HEK293 (cell line): ENCODE measurements around the gene PRPF31.

Experiments
- CTCF ChIA-PET: fragments of 350-600 bp; formaldehyde crosslinking; extraction: SDS; loops from one replicate; lab custom pipeline; 2021; ENCODE audit warnings: antibody characterized with exemption; lab: Yijun Ruan, JAX
- POLR2A ChIA-PET: fragments of 300-600 bp; formaldehyde crosslinking; extraction: SDS; loops from one replicate; lab custom pipeline; 2020; ENCODE audit warnings: antibody characterized with exemption, inconsistent platforms; lab: Yijun Ruan, JAX
- H3K27ac ChIP-seq: fragments of 200-500 bp; sonication (Bioruptor generic); 2 replicates; pipeline ENCODE4 v1.5.1; 2014; ENCODE audit warnings: low read depth, low read length, control low read depth, inconsistent platforms; ENCODE audit errors: extremely low read depth
- H3K36me3 ChIP-seq, 2 experiments: fragments of 200-500 bp in 1 of 2; sonication (Bioruptor generic) in 1 of 2; 1 replicate in 1 of 2; 2 replicates in 1 of 2; pipeline ENCODE4 v1.5.1; 2014 to 2017; ENCODE audit warnings: inconsistent platforms in 2 of 2, low read length in 2 of 2; ENCODE audit not compliant: control insufficient read depth in 2 of 2, insufficient read depth in 1 of 2
- H3K4me1 ChIP-seq: fragments of 200-500 bp; sonication (Bioruptor generic); 2 replicates; pipeline ENCODE4 v1.5.1; 2014; ENCODE audit warnings: mild to moderate bottlenecking, low read length, inconsistent platforms; ENCODE audit not compliant: control insufficient read depth, insufficient read depth
- H3K4me3 ChIP-seq: 2 replicates; pipeline ENCODE4 v1.5.1; 2011; ENCODE audit warnings: low read depth, mild to moderate bottlenecking, control low read depth, low read length, moderate library complexity
- H3K9me3 ChIP-seq: fragments of 200-500 bp; sonication (Bioruptor generic); 2 replicates; pipeline ENCODE4 v1.5.1; 2014; ENCODE audit warnings: low read depth, low read length, inconsistent platforms; ENCODE audit not compliant: control insufficient read depth, insufficient read depth
- ATF2 ChIP-seq: fragments of 450-650 bp; formaldehyde crosslinking; IDR thresholded peaks from 2 replicates; pipeline ENCODE4 v1.5.1; 2016; ENCODE audit warnings: missing biosample characterization, missing genetic modification characterization, low read depth
- GFI1B ChIP-seq: fragments of 450-650 bp; formaldehyde crosslinking; IDR thresholded peaks from 2 replicates; pipeline ENCODE4 v1.5.1; 2016; ENCODE audit warnings: missing biosample characterization, missing genetic modification characterization
- HOXC10 ChIP-seq: sonication (generic); formaldehyde crosslinking; IDR thresholded peaks from 2 replicates; pipeline ENCODE4 v1.8.1; 2023; ENCODE audit warnings: mild to moderate bottlenecking, missing genetic modification reagents
- KLF1 ChIP-seq: fragments of 450-650 bp; formaldehyde crosslinking; IDR thresholded peaks from 2 replicates; pipeline ENCODE4 v1.5.1; 2016; ENCODE audit warnings: missing biosample characterization, missing genetic modification characterization
- KLF10 ChIP-seq: fragments of 450-650 bp; IDR thresholded peaks from 2 replicates; pipeline ENCODE4 v1.5.1; 2018; ENCODE audit warnings: missing biosample characterization, mild to moderate bottlenecking, missing genetic modification characterization
- PRDM10 ChIP-seq: fragments of 450-650 bp; formaldehyde crosslinking; IDR thresholded peaks from 2 replicates; pipeline ENCODE4 v1.5.1; 2016; ENCODE audit warnings: missing biosample characterization, missing genetic modification characterization
- SP2 ChIP-seq: fragments of 450-650 bp; formaldehyde crosslinking; IDR thresholded peaks from 2 replicates; pipeline ENCODE4 v1.5.1; 2016; ENCODE audit warnings: missing biosample characterization, missing genetic modification characterization
- ZBTB21 ChIP-seq: fragments of 450-650 bp; formaldehyde crosslinking; IDR thresholded peaks from 2 replicates; pipeline ENCODE4 v1.5.1; 2017; ENCODE audit warnings: missing biosample characterization, missing genetic modification characterization
- ZBTB49 ChIP-seq: fragments of 450-650 bp; formaldehyde crosslinking; IDR thresholded peaks from 2 replicates; pipeline ENCODE4 v1.5.1; 2016; ENCODE audit warnings: missing biosample characterization, missing genetic modification characterization, low read depth
- ZFP3 ChIP-seq: fragments of 450-650 bp; formaldehyde crosslinking; IDR thresholded peaks from 2 replicates; pipeline ENCODE4 v1.5.1; 2016; ENCODE audit warnings: low read depth, missing biosample characterization, missing genetic modification characterization
- ZNF19 ChIP-seq: fragments of 450-650 bp; formaldehyde crosslinking; IDR thresholded peaks from 2 replicates; pipeline ENCODE4; 2016; ENCODE audit warnings: missing biosample characterization, missing genetic modification characterization, low read depth
- ZNF341 ChIP-seq: fragments of 450-650 bp; formaldehyde crosslinking; IDR thresholded peaks from 2 replicates; pipeline ENCODE4; 2016; ENCODE audit warnings: low read depth, missing biosample characterization, missing genetic modification characterization
- ZNF362 ChIP-seq: fragments of 450-650 bp; formaldehyde crosslinking; IDR thresholded peaks from 2 replicates; pipeline ENCODE4 v1.5.1; 2016; ENCODE audit warnings: missing biosample characterization, missing genetic modification characterization
- ZNF37A ChIP-seq: fragments of 450-650 bp; IDR thresholded peaks from 2 replicates; pipeline ENCODE4 v1.5.1; 2018; ENCODE audit warnings: missing biosample characterization, missing genetic modification characterization
- ZNF501 ChIP-seq: fragments of 450-650 bp; formaldehyde crosslinking; IDR thresholded peaks from 2 replicates; pipeline ENCODE4 v1.5.1; 2016; ENCODE audit warnings: missing biosample characterization, missing genetic modification characterization
- ZNF529 ChIP-seq: fragments of 450-650 bp; formaldehyde crosslinking; IDR thresholded peaks from 2 replicates; pipeline ENCODE4 v1.5.1; 2017; ENCODE audit warnings: missing genetic modification characterization, missing biosample characterization; ENCODE audit not compliant: insufficient replicate concordance
- ZNF530 ChIP-seq: fragments of 450-650 bp; formaldehyde crosslinking; IDR thresholded peaks from 2 replicates; pipeline ENCODE4 v1.5.1; 2016; ENCODE audit warnings: low read depth, missing biosample characterization, missing genetic modification characterization
- ZNF664 ChIP-seq: fragments of 450-650 bp; formaldehyde crosslinking; IDR thresholded peaks from 2 replicates; pipeline ENCODE4 v1.5.1; 2016; ENCODE audit warnings: missing biosample characterization, missing genetic modification characterization
- ZNF768 ChIP-seq: fragments of 450-650 bp; formaldehyde crosslinking; IDR thresholded peaks from 2 replicates; pipeline ENCODE4 v1.5.1; 2018; ENCODE audit warnings: missing biosample characterization, mild to moderate bottlenecking, missing genetic modification characterization
- ZNF776 ChIP-seq: fragments of 450-650 bp; formaldehyde crosslinking; IDR thresholded peaks from 2 replicates; pipeline ENCODE4 v1.5.0; 2017; ENCODE audit warnings: missing biosample characterization, missing genetic modification characterization, borderline replicate concordance
- ZNF777 ChIP-seq: fragments of 450-650 bp; formaldehyde crosslinking; IDR thresholded peaks from 2 replicates; pipeline ENCODE4 v1.5.1; 2017; ENCODE audit warnings: missing biosample characterization, missing genetic modification characterization, borderline replicate concordance
- ZNF791 ChIP-seq: fragments of 450-650 bp; formaldehyde crosslinking; IDR thresholded peaks from 2 replicates; pipeline ENCODE4 v1.5.1; 2016; ENCODE audit warnings: missing biosample characterization, missing genetic modification characterization
- ZXDB ChIP-seq: fragments of 450-650 bp; formaldehyde crosslinking; IDR thresholded peaks from 2 replicates; pipeline ENCODE4 v1.5.1; 2016; ENCODE audit warnings: missing biosample characterization, missing genetic modification characterization

Gene PRPF31

GRCh38 chr19:54121259-54121658 lies 5.7 kb downstream of the PRPF31 start (continued):
- no peak for TF ChIP-seq ATF2 (tag by site-specific recombination)
- no peak for TF ChIP-seq ZXDB (tag by site-specific recombination)
- no peak for TF ChIP-seq ZNF664 (tag by site-specific recombination)
- TF ChIP-seq ZNF341 (tag by site-specific recombination) = no peak
- TF ChIP-seq HOXC10 (CRISPR knock-in tag) = no peak
- TF ChIP-seq ZBTB49 (tag by site-specific recombination) = no peak
- TF ChIP-seq ZNF501 (tag by site-specific recombination) = no peak
- no peak for TF ChIP-seq KLF1 (tag by site-specific recombination)

GRCh38 chr19:54123682-54124081 lies 8.1 kb downstream of the PRPF31 start:
- POLR2A ChIA-PET = interaction anchor here (2.1 to 6.2 kb wide), 2 partner anchors 8 to 13 kb away, joined by 12 to 37 read pairs; partner anchors contain the start of genes CNOT3, PRPF31 and TFPT
- CTCF ChIA-PET = no interaction called here

GRCh38 chr19:54124393-54124792 lies 8.8 kb downstream of the PRPF31 start:
- ChIA-PET CTCF (no interaction called here), POLR2A (interaction anchor here (2.1 to 6.2 kb wide), 2 partner anchors 9 to 13 kb away, joined by 12 to 37 read pairs; partner anchors contain the start of genes CNOT3, PRPF31 and TFPT)
- Histone ChIP-seq H3K36me3 (peaks cover 18 to 94% of the 10 kb centered on the region in 2 experiments), H3K4me3 (no peak overlapping the region), H3K9me3 (no peaks in the 10 kb centered on the region), H3K27ac (no peak overlapping the region), H3K4me1 (no peaks in the 10 kb centered on the region)
- TF ChIP-seq PRDM10 (tag by site-specific recombination) = no peak
- no peak for TF ChIP-seq ZBTB21

More at GRCh38 chr19:54123682-54124081, 8.1 kb downstream of the PRPF31 start:
- Histone ChIP-seq H3K4me3 (no peak overlapping the region), H3K9me3 (no peaks in the 10 kb centered on the region), H3K4me1 (no peaks in the 10 kb centered on the region), H3K27ac (no peak overlapping the region), H3K36me3 (peaks cover 25 to 91% of the 10 kb centered on the region in 2 experiments)
- TF ChIP-seq SP2 (no peak), ZNF529 (tag by site-specific recombination) (no peak), GFI1B (tag by site-specific recombination) (no peak), ATF2 (tag by site-specific recombination) (no peak), ZNF19 (tag by site-specific recombination) (no peak), ZNF362 (tag by site-specific recombination) (no peak), ZNF768 (no peak), ZNF776 (no peak), ZNF530 (tag by site-specific recombination) (no peak), ZNF37A (tag by site-specific recombination) (no peak), ZNF791 (tag by site-specific recombination) (no peak), ZFP3 (no peak), ZNF777 (tag by site-specific recombination) (no peak), KLF10 (tag by site-specific recombination) (no peak)
